ENCODE results near the gene HOXC13. TPM values are rescaled to one million over a fixed set of nuclear protein-coding genes. Genes with fewer than 3 reads are reported as not detected.

Gene HOXC13
- total and polyA plus RNA-seq, 4 donors: not detected

GRCh38 chr12:53966085-53966384 lies 27.4 kb downstream of the HOXC13 start:
- TF ChIP-seq CTCF (IDR thresholded peaks at IDR 0.05; ENCODE audit: control extremely low read depth, extremely low read depth): no peak
- H3K4me1 ChIP-seq (ENCODE audit: control insufficient read depth in 5 of 5, insufficient read depth in 5 of 5, low read length in 5 of 5): peaks cover 0 to 10% (median 5%) of the 10 kb centered on the region in 5 donors
- H3K9me3 ChIP-seq (ENCODE audit: control insufficient read depth in 4 of 4, insufficient read depth in 3 of 4, low read length in 3 of 4): peaks cover 0 to 9% (median 0%) of the 10 kb centered on the region in 4 donors
- H3K4me3 ChIP-seq: no peak overlapping the region
- WGBS, 2 donors: 7% methylated on average over 15 of the region's 15 CpGs
- ATAC-seq (ENCODE audit: insufficient read depth, low FRiP score): no peak
- no peak overlapping the region for H3K27ac ChIP-seq (ENCODE audit: low read depth in 1 of 2, low read length in 1 of 2)
- DNase-seq: no peak
- no peaks in the 10 kb centered on the region for H3K36me3 ChIP-seq (ENCODE audit: control insufficient read depth in 4 of 4, insufficient read depth in 4 of 4, low read length in 4 of 4)
- no peak overlapping the region for H3K9ac ChIP-seq (ENCODE audit: insufficient read depth in 1 of 2, low read length in 2 of 2)
- peaks cover 23 to 99% (median 96%) of the 10 kb centered on the region in 3 donors for H3K27me3 ChIP-seq (ENCODE audit: control insufficient read depth in 3 of 3, insufficient read depth in 3 of 3, low read length in 2 of 3)

GRCh38 chr12:53966385-53967133 lies 27.9 kb downstream of the HOXC13 start:
- H3K4me3 ChIP-seq: no peak overlapping the region
- H3K9me3 ChIP-seq (ENCODE audit: control insufficient read depth in 4 of 4, insufficient read depth in 3 of 4, low read length in 3 of 4): peaks cover 0 to 7% (median 0%) of the 10 kb centered on the region in 4 donors
- DNase-seq (no peak), ATAC-seq (ENCODE audit: insufficient read depth, low FRiP score) (no peak)
- H3K36me3 ChIP-seq (ENCODE audit: control insufficient read depth in 4 of 4, insufficient read depth in 4 of 4, low read length in 4 of 4): no peaks in the 10 kb centered on the region
- no peak overlapping the region for H3K27ac ChIP-seq (ENCODE audit: low read depth in 1 of 2, low read length in 1 of 2)
- peaks cover 0 to 7% (median 5%) of the 10 kb centered on the region in 5 donors for H3K4me1 ChIP-seq (ENCODE audit: control insufficient read depth in 5 of 5, insufficient read depth in 5 of 5, low read length in 5 of 5)
- TF ChIP-seq CTCF (IDR thresholded peaks at IDR 0.05; ENCODE audit: control extremely low read depth, extremely low read depth): no peak
- peaks cover 25 to 100% (median 97%) of the 10 kb centered on the region in 3 donors for H3K27me3 ChIP-seq (ENCODE audit: control insufficient read depth in 3 of 3, insufficient read depth in 3 of 3, low read length in 2 of 3)
- WGBS, 2 donors: 3 to 8% methylated on average over 36 of the region's 36 CpGs
- no peak overlapping the region for H3K9ac ChIP-seq (ENCODE audit: insufficient read depth in 1 of 2, low read length in 2 of 2)

DNA sequence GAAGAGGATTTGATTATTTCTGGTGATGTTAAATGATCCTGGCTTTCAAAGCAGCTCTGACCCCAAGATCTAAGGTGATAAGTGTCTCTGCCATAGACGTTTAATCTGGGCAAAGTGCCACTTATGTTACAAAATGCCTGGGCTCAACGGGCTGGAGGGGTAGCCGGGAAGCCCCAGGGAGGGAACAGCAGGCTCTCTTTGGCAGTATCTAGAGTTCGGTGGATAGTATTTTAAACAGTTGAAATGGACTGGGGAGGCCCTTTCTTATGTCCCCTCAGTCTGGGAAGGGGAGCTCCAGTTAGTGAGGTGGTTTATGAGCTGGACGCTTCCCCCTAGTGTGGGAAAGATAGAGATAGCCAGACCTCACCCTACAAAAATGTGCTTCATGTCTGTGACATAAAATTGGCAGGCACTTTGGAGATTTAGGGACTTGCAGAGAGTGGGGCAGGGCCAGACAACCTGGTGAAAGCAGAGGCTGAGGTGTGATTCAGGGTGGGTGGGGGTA lies 28.8 kb downstream of the HOXC13 start:
- whole genome bisulfite sequencing, 2 donors: 10 to 13% methylated on average over 5 of the region's 5 CpGs
- Histone ChIP-seq H3K36me3 (ENCODE audit: control insufficient read depth in 4 of 4, insufficient read depth in 4 of 4, low read length in 4 of 4) (no peaks in the 10 kb centered on the region), H3K27me3 (ENCODE audit: control insufficient read depth in 3 of 3, insufficient read depth in 3 of 3, low read length in 2 of 3) (peaks cover 30 to 100% (median 98%) of the 10 kb centered on the region in 3 donors), H3K4me1 (ENCODE audit: control insufficient read depth in 5 of 5, insufficient read depth in 5 of 5, low read length in 5 of 5) (peaks cover 0 to 7% (median 4%) of the 10 kb centered on the region in 5 donors), H3K9ac (ENCODE audit: insufficient read depth in 1 of 2, low read length in 2 of 2) (no peak overlapping the region), H3K4me3 (no peak overlapping the region), H3K27ac (ENCODE audit: low read depth in 1 of 2, low read length in 1 of 2) (no peak overlapping the region), H3K9me3 (ENCODE audit: control insufficient read depth in 4 of 4, insufficient read depth in 3 of 4, low read length in 3 of 4) (peaks cover 0 to 6% (median 0%) of the 10 kb centered on the region in 4 donors)
- TF ChIP-seq CTCF (IDR thresholded peaks at IDR 0.05; ENCODE audit: control extremely low read depth, extremely low read depth): no peak
- DNase-seq: no peak
- ATAC-seq (ENCODE audit: insufficient read depth, low FRiP score): no peak
